ENCODE measurements around the gene ISG20. TPM values are rescaled to one million over a fixed set of nuclear protein-coding genes. Genes with fewer than 3 reads are reported as not detected.

The ISG20 gene
- polyA plus RNA-seq, 1 donor: 4.9 TPM

DNA sequence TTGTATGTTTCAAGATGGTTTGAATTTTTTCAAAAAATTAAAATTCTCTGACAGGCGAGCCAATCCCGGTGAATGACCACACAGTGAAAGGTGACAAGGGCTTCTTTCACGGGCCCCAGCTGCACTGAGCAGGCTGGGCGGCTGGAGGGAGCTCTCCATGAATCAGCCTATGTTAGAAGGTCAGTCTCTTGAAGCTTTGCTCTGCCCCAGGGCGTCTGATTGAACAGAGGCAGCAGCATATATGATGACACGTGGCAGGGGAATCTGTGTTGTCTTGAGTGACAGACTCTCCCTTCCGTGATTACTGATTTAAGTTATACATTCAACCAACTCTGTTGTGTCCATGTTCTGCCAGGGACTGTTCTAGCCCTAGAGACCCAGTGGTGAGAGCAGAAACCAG lies 51.5 kb downstream of the ISG20 start:
- H3K9me3 ChIP-seq (ENCODE audit: control insufficient read depth, low read depth, low read length): no peaks in the 10 kb centered on the region
- no CpG with 5 or more reads among the region's 7 CpGs for whole genome bisulfite sequencing (ENCODE audit: insufficient coverage, low lambda C conversion rate)
- no peaks in the 10 kb centered on the region for H3K4me1 ChIP-seq (ENCODE audit: control insufficient read depth, insufficient read depth, low read length)
- no peak for DNase-seq
- H3K27me3 ChIP-seq (ENCODE audit: control insufficient read depth, insufficient read depth, low read length): no peaks in the 10 kb centered on the region
- H3K36me3 ChIP-seq (ENCODE audit: control insufficient read depth, insufficient read depth, low read length): no peaks in the 10 kb centered on the region
- no peak overlapping the region for H3K4me3 ChIP-seq (ENCODE audit: low read length)
- no peak overlapping the region for H3K27ac ChIP-seq (ENCODE audit: low read length)

- H3K36me3 ChIP-seq (ENCODE audit: control insufficient read depth, insufficient read depth, low read length): no peaks in the 10 kb centered on the region
- H3K9me3 ChIP-seq (ENCODE audit: control insufficient read depth, low read depth, low read length): no peaks in the 10 kb centered on the region
- no peak overlapping the region for H3K4me3 ChIP-seq (ENCODE audit: low read length)
- H3K4me1 ChIP-seq (ENCODE audit: control insufficient read depth, insufficient read depth, low read length): no peaks in the 10 kb centered on the region
- no peaks in the 10 kb centered on the region for H3K27me3 ChIP-seq (ENCODE audit: control insufficient read depth, insufficient read depth, low read length)
- WGBS (ENCODE audit: insufficient coverage, low lambda C conversion rate): no CpG with 5 or more reads among the region's 5 CpGs
- no peak overlapping the region for H3K27ac ChIP-seq (ENCODE audit: low read length)
- DNase-seq: no peak
Measured at GRCh38 chr15:88693191-88693590, 54.4 kb downstream of the ISG20 start.

GRCh38 chr15:88695101-88695500 lies 56.3 kb downstream of the ISG20 start:
- H3K36me3 ChIP-seq (ENCODE audit: control insufficient read depth, insufficient read depth, low read length): no peaks in the 10 kb centered on the region
- no peak for DNase-seq
- H3K27me3 ChIP-seq (ENCODE audit: control insufficient read depth, insufficient read depth, low read length): no peaks in the 10 kb centered on the region
- 80% methylated on average over 1 of the region's 8 CpGs for WGBS (ENCODE audit: insufficient coverage, low lambda C conversion rate)
- H3K4me3 ChIP-seq (ENCODE audit: low read length): no peak overlapping the region
- H3K27ac ChIP-seq (ENCODE audit: low read length): no peak overlapping the region
- H3K4me1 ChIP-seq (ENCODE audit: control insufficient read depth, insufficient read depth, low read length): no peaks in the 10 kb centered on the region
- H3K9me3 ChIP-seq (ENCODE audit: control insufficient read depth, low read depth, low read length): no peaks in the 10 kb centered on the region

DNA sequence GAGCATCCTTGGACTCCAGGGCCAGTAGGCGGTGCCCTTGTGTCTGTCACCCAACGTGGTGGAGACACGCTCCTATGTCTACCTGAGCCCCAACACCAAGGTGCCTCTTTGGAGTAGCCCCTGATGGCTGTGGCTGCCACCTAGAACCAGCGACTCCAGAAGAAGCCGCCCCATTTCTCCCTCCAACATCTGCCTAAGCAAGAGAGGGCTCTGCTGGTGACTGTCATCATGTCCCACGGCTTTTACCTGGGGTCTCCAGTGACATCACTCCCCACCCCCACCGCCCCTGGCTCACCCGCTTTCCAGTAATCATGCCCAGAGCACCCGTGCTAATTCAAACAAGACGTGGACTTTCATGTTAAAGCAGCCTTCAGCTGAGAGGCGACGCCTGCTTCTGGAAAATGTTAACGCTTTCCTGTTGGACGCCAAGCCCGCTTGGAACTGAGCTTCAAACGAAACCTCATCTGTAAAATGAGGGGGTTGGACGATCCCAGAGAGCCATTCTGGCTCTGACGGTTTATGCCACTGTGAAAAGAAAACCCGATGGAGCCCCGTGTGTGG lies 57.0 kb downstream of the ISG20 start:
- H3K27me3 ChIP-seq (ENCODE audit: control insufficient read depth, insufficient read depth, low read length): no peaks in the 10 kb centered on the region
- H3K36me3 ChIP-seq (ENCODE audit: control insufficient read depth, insufficient read depth, low read length): no peaks in the 10 kb centered on the region
- H3K4me3 ChIP-seq (ENCODE audit: low read length): no peak overlapping the region
- 70% methylated on average over 4 of the region's 20 CpGs for WGBS (ENCODE audit: insufficient coverage, low lambda C conversion rate)
- H3K9me3 ChIP-seq (ENCODE audit: control insufficient read depth, low read depth, low read length): no peaks in the 10 kb centered on the region
- H3K4me1 ChIP-seq (ENCODE audit: control insufficient read depth, insufficient read depth, low read length): no peaks in the 10 kb centered on the region
- no peak for DNase-seq
- no peak overlapping the region for H3K27ac ChIP-seq (ENCODE audit: low read length)

- DNase-seq: no peak
- no peaks in the 10 kb centered on the region for H3K27me3 ChIP-seq (ENCODE audit: control insufficient read depth, insufficient read depth, low read length)
- no peaks in the 10 kb centered on the region for H3K9me3 ChIP-seq (ENCODE audit: control insufficient read depth, low read depth, low read length)
- H3K4me1 ChIP-seq (ENCODE audit: control insufficient read depth, insufficient read depth, low read length): no peaks in the 10 kb centered on the region
- H3K4me3 ChIP-seq (ENCODE audit: low read length): no peak overlapping the region
- 100% methylated on average over 1 of the region's 3 CpGs for WGBS (ENCODE audit: insufficient coverage, low lambda C conversion rate)
- no peak overlapping the region for H3K27ac ChIP-seq (ENCODE audit: low read length)
- H3K36me3 ChIP-seq (ENCODE audit: control insufficient read depth, insufficient read depth, low read length): no peaks in the 10 kb centered on the region
Measured at GRCh38 chr15:88696254-88696653, 57.4 kb downstream of the ISG20 start.

DNA sequence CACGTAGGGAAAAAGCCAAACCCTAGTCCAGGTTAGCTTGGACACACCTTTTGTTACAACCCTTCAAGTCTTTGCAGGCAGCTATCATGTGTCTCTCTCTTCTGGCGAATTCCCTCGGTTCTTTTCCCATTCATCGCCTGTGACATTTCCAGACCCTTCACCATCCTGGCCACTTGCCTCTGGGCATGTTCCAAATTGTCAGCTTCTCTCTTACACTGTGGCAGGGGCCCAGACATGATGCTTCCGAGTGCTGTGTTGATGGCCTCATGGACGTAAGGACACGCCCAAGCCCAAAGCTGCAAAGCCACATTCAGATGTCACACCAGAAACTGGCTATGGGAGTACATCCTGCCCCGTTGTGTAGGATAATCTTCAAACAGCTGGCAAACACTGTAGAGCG lies 58.5 kb downstream of the ISG20 start:
- WGBS (ENCODE audit: insufficient coverage, low lambda C conversion rate): no CpG with 5 or more reads among the region's 9 CpGs

DNA sequence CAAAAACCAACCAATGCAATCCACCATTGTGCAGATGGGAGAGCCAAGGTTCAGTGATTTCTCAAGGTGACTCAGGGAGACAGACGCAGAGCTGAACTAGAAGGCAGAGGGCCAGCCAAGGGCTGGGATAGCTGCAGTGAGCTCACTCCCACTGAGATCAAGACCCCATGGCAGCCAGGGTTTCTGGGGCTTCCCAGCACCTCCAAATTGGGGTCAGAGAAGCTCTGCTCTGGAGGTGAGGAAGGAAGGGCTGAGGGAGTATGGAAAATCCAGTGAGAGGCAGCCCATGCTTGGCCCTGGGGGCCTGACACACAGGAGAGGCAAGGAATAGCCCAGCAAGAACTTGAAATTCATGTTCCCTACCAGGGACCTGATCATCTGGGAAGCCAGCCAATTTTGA lies 61.0 kb downstream of the ISG20 start:
- WGBS (ENCODE audit: insufficient coverage, low lambda C conversion rate): no CpG with 5 or more reads among the region's 1 CpG
- H3K4me3 ChIP-seq (ENCODE audit: low read length): no peak overlapping the region
- no peak for DNase-seq

More for the DNA sequence above, 58.5 kb downstream of the ISG20 start:
- Histone ChIP-seq H3K4me1 (ENCODE audit: control insufficient read depth, insufficient read depth, low read length) (no peaks in the 10 kb centered on the region), H3K36me3 (ENCODE audit: control insufficient read depth, insufficient read depth, low read length) (no peaks in the 10 kb centered on the region), H3K9me3 (ENCODE audit: control insufficient read depth, low read depth, low read length) (no peaks in the 10 kb centered on the region), H3K4me3 (ENCODE audit: low read length) (no peak overlapping the region), H3K27me3 (ENCODE audit: control insufficient read depth, insufficient read depth, low read length) (no peaks in the 10 kb centered on the region), H3K27ac (ENCODE audit: low read length) (no peak overlapping the region)
- no peak for DNase-seq

GRCh38 chr15:88700716-88701115 lies 61.9 kb downstream of the ISG20 start:
- Histone ChIP-seq H3K4me3 (ENCODE audit: low read length) (no peak overlapping the region), H3K27ac (ENCODE audit: low read length) (no peak overlapping the region), H3K9me3 (ENCODE audit: control insufficient read depth, low read depth, low read length) (no peaks in the 10 kb centered on the region), H3K36me3 (ENCODE audit: control insufficient read depth, insufficient read depth, low read length) (no peaks in the 10 kb centered on the region), H3K4me1 (ENCODE audit: control insufficient read depth, insufficient read depth, low read length) (no peaks in the 10 kb centered on the region), H3K27me3 (ENCODE audit: control insufficient read depth, insufficient read depth, low read length) (peaks cover 13% of the 10 kb centered on the region)
- no peak for DNase-seq
- no CpG with 5 or more reads among the region's 2 CpGs for WGBS (ENCODE audit: insufficient coverage, low lambda C conversion rate)

More for the DNA sequence above, 61.0 kb downstream of the ISG20 start:
- Histone ChIP-seq H3K27me3 (ENCODE audit: control insufficient read depth, insufficient read depth, low read length) (peaks cover 7% of the 10 kb centered on the region), H3K9me3 (ENCODE audit: control insufficient read depth, low read depth, low read length) (no peaks in the 10 kb centered on the region), H3K27ac (ENCODE audit: low read length) (no peak overlapping the region), H3K36me3 (ENCODE audit: control insufficient read depth, insufficient read depth, low read length) (no peaks in the 10 kb centered on the region), H3K4me1 (ENCODE audit: control insufficient read depth, insufficient read depth, low read length) (no peaks in the 10 kb centered on the region)

DNA sequence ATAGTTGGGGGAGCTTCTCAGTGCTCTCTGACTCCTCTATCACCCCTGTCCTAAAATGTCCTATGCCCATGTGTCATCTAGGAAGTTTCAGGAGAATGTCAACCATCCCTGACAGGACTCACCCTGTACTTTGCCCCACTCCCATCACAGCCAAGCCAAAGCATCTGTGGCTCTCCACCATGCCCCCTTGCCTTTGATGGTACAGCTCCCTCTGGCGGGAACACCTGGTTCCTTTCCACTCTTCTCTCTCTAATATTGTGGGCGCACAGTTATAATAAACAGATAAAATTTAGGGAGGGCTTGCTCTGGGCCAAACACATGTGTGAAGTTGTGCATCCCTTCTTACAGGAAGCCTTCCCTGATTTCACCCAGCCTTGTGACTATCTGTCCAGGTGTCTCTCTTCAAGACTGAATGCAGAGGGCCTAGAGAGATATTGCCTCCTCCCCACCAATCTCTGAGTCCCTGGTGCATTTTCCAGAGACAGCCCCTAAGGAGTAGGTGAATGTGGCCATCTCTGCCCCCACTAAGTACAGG lies 62.8 kb downstream of the ISG20 start:
- H3K9me3 ChIP-seq (ENCODE audit: control insufficient read depth, low read depth, low read length): no peaks in the 10 kb centered on the region
- H3K27me3 ChIP-seq (ENCODE audit: control insufficient read depth, insufficient read depth, low read length): peaks cover 22% of the 10 kb centered on the region
- no peaks in the 10 kb centered on the region for H3K4me1 ChIP-seq (ENCODE audit: control insufficient read depth, insufficient read depth, low read length)
- DNase-seq: peak in 1 of 2 donors; percentile 23
- H3K4me3 ChIP-seq (ENCODE audit: low read length): no peak overlapping the region
- no peaks in the 10 kb centered on the region for H3K36me3 ChIP-seq (ENCODE audit: control insufficient read depth, insufficient read depth, low read length)
- no peak overlapping the region for H3K27ac ChIP-seq (ENCODE audit: low read length)
- WGBS (ENCODE audit: insufficient coverage, low lambda C conversion rate): no CpG with 5 or more reads among the region's 2 CpGs

DNA sequence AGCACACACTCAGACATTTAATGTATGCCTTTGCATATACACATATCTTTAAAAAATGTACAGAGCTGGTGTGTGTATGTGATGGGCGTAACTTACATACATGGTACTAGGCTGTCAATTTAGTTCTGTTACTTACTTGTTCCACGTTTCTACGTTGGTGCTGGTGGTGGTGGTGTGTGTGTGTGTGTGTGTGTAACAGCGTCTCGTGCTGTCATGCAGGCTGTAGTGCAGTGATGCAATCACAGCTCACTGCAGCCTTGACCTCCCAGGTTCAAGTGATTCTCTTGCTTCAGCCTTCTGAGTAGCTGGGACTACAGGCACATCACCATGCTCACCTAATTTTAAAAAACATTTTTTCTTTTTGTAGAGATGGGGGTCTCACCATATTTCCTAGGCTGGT lies 64.2 kb downstream of the ISG20 start:
- Histone ChIP-seq H3K27me3 (ENCODE audit: control insufficient read depth, insufficient read depth, low read length) (peaks cover 24% of the 10 kb centered on the region), H3K4me1 (ENCODE audit: control insufficient read depth, insufficient read depth, low read length) (no peaks in the 10 kb centered on the region), H3K4me3 (ENCODE audit: low read length) (no peak overlapping the region), H3K27ac (ENCODE audit: low read length) (no peak overlapping the region), H3K9me3 (ENCODE audit: control insufficient read depth, low read depth, low read length) (no peaks in the 10 kb centered on the region), H3K36me3 (ENCODE audit: control insufficient read depth, insufficient read depth, low read length) (no peaks in the 10 kb centered on the region)
- no peak for DNase-seq
- no CpG with 5 or more reads among the region's 5 CpGs for WGBS (ENCODE audit: insufficient coverage, low lambda C conversion rate)

- H3K4me3 ChIP-seq (ENCODE audit: low read length): no peak overlapping the region
- H3K36me3 ChIP-seq (ENCODE audit: control insufficient read depth, insufficient read depth, low read length): no peaks in the 10 kb centered on the region
- no peaks in the 10 kb centered on the region for H3K4me1 ChIP-seq (ENCODE audit: control insufficient read depth, insufficient read depth, low read length)
- WGBS (ENCODE audit: insufficient coverage, low lambda C conversion rate): no CpG with 5 or more reads among the region's 5 CpGs
- H3K27me3 ChIP-seq (ENCODE audit: control insufficient read depth, insufficient read depth, low read length): peaks cover 30% of the 10 kb centered on the region
- no peak for DNase-seq
- H3K9me3 ChIP-seq (ENCODE audit: control insufficient read depth, low read depth, low read length): no peaks in the 10 kb centered on the region
- H3K27ac ChIP-seq (ENCODE audit: low read length): no peak overlapping the region
Measured at GRCh38 chr15:88703533-88703932, 64.7 kb downstream of the ISG20 start.

Data from large intestine (tissue), 3 donors.